NCI-H1048 (cell line): ENCODE measurements around the gene PRUNE2.

Source experiments
- DNase-seq: peaks from one replicate; lab custom pipeline; 2025; lab: John Stamatoyannopoulos, UW

Gene PRUNE2

GRCh38 chr9:76732341-76732958 lies 173.5 kb downstream of the PRUNE2 start:
- no peak for DNase-seq

DNA sequence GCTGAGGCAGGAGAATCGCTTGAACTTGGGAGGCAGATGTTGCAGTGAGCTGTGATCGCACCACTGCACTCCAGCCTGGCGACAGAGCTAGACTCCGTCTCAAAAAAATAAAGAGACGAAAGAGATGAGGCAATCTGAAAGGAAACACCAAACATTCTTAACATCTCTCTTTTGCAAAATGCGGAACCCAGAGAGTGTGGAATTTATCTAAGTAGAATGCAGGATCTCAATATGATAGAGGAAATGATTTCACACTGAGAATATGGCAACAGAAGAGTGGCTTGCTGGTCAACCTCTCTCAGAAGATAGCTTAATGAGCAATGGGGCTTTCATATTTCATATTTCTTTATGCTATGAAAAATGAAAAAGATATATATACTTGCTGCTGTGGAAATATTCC lies 175.1 kb downstream of the PRUNE2 start:
- DNase-seq = no peak

DNA sequence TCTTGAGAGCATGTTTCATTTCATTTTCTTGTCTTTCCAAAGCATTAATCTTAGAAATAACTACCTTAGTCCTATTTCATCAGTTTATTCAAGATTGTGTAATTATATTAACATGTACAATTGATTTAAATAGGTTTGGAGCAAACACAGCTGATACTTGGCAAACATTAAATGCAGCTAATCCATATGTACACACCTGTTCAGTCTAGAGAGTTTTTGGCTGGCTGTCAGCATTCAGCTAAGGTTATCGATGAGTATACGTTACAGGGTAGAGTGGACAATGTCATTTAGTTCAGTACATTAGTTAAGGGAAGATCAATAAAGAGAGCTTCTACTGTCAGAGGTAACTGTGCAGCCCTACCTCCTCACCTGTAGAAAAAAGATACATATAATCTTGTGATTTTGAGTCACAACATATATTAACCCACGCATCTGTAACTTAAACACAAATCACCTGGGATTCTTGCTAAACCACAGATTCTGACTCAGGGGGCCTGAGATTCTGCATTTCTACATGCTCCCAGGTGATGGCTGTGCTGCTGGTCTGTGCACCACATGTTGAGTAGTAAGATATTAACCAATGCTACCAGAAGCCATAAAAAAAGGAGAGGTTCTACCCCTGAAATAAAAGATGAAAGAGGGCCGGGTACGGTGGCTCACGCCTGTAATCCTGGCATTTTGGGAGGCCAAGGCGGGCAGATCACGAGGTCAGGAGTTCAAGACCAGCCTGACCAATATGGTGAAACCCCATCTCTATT lies 175.8 kb downstream of the PRUNE2 start:
- no peak for DNase-seq

DNA sequence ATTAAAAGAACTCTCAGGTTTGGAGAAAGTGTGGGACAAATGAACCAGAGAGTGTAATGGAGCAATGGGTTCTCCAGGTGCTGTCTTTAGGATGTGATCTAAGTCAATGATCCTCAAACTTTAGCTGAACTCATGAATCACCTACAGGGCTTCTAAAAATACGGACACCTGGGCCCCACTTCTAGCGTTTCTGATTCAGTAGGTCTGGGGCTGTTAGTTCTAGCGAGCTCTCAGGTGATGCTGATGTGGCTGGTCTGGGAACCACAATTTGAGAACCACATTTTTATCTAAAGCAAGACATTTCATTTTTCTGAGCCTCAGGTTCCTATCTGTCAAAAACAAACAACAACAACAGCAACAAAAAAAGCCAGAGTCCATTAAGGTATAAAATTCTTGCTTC lies 176.8 kb downstream of the PRUNE2 start:
- no peak for DNase-seq

DNA sequence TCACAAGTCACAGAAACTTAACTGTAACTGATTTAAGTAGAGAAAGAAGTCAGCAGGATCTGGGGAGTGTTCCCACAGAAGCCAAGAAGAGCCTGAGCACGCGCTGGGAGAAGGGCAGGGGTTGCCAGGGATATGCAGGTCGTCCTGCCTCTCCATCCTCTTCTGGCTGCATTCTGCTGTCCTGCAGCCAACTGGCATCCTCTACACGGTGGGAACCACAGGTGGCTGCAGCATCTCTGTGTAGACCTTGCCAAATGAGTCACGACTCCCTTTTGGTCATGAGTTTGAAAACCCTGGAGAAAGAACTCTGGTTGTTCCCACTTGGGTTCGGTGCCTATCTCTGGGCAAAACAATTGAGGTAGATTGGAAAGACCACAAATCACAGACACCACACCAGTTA lies 180.0 kb downstream of the PRUNE2 start:
- DNase-seq = no peak

GRCh38 chr9:76725011-76725546 lies 180.8 kb downstream of the PRUNE2 start:
- no peak for DNase-seq

DNA sequence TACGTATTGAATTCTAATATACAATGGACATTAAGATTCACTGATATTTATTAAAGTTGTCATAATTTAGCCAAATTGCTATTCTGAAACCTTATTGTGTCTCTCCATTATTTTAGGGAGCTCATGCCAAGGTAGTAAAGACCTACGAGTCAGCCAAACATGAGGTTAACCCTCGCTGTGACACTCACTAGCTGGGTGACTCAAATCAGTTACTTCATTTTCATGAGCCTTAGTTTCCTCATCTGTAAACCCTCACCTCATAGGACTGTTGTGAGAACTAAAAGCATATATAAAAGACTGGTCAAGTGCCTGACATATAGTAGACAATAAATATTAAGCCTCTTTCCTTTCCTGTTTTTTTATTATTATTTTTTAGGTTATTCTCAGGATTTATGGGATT lies 185.7 kb downstream of the PRUNE2 start:
- DNase-seq = no peak

DNA sequence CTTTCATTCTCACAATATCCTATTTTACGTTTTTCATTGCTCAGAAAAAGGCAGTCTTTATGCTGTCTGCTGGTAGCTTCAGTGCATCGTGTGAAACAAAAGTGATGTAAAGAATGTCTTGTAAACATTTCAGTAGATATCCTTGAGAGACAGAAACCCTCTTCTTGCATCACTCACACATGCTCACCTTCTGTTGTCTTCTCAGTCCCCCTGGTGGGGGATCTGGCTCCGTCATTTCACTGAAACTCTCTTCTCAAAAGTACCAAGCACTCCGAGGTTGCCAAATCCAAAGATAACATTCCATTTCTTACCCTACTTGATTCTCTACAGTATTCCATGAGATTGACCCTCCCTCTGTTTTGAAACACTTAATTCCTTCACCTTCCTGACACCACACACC lies 187.7 kb downstream of the PRUNE2 start:
- DNase-seq = no peak

GRCh38 chr9:76717613-76718012 lies 188.3 kb downstream of the PRUNE2 start:
- no peak for DNase-seq

GRCh38 chr9:76717176-76717575 lies 188.7 kb downstream of the PRUNE2 start:
- no peak for DNase-seq

- DNase-seq = no peak
These were observed 189.7 kb downstream of the PRUNE2 start for GRCh38 chr9:76716085-76716672.

- no peak for DNase-seq
These were observed 192.5 kb downstream of the PRUNE2 start for GRCh38 chr9:76713381-76713780.

GRCh38 chr9:76709020-76709419 lies 196.9 kb downstream of the PRUNE2 start:
- no peak for DNase-seq

GRCh38 chr9:76707510-76707909 lies 198.4 kb downstream of the PRUNE2 start:
- no peak for DNase-seq

- DNase-seq = peak; percentile 46
These were observed 201.2 kb downstream of the PRUNE2 start for GRCh38 chr9:76704593-76705204.

DNA sequence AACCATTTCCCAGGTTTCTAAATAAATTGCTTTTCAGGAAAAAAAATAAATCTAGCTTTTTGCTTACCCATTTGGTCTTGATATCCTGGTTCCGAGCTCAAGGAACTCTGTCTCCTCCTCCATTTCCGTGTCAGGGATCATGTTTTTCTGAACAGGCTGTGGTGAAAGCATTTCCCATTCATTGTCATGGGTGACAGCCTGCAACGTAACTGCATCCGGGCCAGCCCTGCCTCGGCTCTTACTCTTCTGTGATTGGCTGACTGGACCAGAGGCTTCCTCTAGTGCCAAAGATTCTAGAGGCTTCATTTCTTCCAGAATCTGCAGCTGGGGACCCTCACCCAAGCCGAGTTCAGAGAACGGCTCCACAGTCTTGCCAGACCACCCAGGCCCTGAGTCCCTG lies 202.6 kb downstream of the PRUNE2 start:
- DNase-seq = no peak

GRCh38 chr9:76701441-76702039 lies 204.4 kb downstream of the PRUNE2 start:
- no peak for DNase-seq

DNA sequence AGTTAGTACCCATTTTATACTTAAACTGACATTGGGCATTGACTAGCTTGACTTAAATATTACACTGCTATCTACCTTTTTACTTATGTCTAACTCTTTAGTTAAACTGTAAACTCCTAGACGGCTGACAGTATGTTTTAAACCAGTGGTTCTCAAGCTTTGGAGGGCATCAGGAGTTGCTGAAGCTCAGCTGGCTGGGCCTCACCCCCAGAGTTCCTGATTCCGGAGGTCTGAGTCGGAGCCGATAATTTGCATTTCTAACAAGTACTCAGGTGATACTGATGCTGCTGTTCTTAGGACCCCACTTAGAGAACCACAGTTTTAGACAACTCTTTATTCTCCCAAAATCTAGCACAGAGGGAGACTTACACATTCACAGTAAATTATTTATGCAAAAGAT lies 205.0 kb downstream of the PRUNE2 start:
- DNase-seq = no peak

GRCh38 chr9:76699971-76700370 lies 205.9 kb downstream of the PRUNE2 start:
- no peak for DNase-seq

- no peak for DNase-seq
These were observed 208.4 kb downstream of the PRUNE2 start for GRCh38 chr9:76697554-76697953.

DNA sequence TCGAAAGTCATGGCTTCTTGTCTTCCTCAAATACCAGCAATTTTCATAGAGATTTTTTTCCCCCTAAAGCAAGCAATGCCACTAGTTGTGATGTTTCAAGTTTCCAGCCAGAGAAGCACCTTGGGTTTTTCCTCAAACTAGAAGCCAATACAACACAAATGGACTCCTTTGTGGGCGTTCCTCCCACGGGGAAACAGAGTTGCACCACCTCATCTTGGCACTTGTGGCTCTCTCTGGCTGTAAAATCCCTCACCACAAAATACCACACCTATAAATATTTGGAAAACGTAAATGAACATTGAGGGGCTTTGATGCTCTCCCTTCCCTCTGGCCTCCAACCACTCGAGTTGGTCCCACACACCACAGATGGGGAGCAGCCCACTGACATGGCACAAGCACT lies 208.8 kb downstream of the PRUNE2 start:
- DNase-seq = no peak

GRCh38 chr9:76693912-76694311 lies 212.0 kb downstream of the PRUNE2 start:
- DNase-seq = no peak
